ENCODE data around the gene TMEM259.

DNA sequence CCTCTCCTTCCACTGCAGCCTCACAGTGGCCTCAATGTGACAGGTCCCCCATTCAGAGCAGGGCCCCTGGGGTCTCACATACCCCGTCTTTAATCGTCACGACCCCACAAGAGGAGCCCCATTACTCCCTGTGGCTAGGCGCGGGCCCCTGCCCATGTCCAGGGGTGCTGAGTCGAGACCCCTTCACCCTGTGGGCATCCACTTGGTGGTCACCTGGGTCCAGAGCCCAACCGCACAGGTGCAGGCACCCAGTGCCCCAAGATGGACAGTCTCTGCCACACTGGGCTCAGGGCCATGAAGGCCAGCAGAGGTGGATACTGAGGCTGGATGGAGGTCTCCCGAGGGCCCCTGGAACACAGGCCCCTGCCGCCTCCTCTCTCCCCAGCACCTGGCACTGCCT lies 3.0 kb downstream of the TMEM259 start:
- TF ChIP-seq, protein P1, sequence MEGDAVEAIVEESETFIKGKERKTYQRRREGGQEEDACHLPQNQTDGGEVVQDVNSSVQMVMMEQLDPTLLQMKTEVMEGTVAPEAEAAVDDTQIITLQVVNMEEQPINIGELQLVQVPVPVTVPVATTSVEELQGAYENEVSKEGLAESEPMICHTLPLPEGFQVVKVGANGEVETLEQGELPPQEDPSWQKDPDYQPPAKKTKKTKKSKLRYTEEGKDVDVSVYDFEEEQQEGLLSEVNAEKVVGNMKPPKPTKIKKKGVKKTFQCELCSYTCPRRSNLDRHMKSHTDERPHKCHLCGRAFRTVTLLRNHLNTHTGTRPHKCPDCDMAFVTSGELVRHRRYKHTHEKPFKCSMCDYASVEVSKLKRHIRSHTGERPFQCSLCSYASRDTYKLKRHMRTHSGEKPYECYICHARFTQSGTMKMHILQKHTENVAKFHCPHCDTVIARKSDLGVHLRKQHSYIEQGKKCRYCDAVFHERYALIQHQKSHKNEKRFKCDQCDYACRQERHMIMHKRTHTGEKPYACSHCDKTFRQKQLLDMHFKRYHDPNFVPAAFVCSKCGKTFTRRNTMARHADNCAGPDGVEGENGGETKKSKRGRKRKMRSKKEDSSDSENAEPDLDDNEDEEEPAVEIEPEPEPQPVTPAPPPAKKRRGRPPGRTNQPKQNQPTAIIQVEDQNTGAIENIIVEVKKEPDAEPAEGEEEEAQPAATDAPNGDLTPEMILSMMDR (IDR thresholded peaks at IDR 0.05): no peak
- TF ChIP-seq POLR2A (IDR thresholded peaks at IDR 0.05): no peak
- no peak for TF ChIP-seq POLR2AphosphoS5 (IDR thresholded peaks at IDR 0.05)
